ENCODE measurements around the gene PPP1R3C.

PPP1R3C gene

GRCh38 chr10:91629715-91630549 lies 2.9 kb downstream of the PPP1R3C start:
- no peak for DNase-seq

- DNase-seq = no peak
Observed at GRCh38 chr10:91628383-91628782, 4.5 kb downstream of the PPP1R3C start.

DNA sequence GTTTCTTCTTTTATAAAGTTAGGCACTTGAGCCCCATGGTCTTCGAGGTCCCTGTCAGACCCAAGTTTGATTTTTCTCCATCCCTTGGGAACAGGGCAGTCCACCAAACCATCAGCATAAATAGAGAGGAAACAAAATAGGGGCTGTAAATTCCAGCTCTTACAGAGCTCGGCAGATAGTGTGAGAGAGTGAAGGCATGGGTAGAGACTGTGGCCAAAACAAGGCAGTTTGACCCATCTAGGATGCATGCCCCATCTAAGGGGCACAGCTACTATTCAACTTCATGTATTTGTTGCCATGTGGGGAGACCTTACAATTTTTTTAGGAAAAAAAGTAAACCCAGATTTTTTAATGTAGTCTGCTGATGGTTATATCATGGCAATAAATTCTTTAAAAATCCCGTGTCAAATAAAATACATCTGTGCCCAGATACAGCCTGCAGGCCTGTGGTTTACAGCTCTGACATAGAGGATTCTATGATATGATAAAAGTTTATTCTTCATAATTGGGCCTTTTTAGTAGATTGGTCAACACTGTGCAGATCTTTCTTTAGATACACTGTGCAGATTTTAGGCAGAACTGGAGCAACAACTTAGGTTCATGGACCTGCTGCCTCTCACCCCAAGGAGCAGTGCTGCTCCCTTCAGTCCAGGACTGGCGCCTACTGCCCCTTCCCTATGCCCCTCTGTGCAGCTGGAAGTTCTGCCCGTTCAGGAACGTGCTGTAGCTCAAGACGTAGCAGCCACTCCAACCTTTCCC lies 5.3 kb downstream of the PPP1R3C start:
- no peak for DNase-seq

DNA sequence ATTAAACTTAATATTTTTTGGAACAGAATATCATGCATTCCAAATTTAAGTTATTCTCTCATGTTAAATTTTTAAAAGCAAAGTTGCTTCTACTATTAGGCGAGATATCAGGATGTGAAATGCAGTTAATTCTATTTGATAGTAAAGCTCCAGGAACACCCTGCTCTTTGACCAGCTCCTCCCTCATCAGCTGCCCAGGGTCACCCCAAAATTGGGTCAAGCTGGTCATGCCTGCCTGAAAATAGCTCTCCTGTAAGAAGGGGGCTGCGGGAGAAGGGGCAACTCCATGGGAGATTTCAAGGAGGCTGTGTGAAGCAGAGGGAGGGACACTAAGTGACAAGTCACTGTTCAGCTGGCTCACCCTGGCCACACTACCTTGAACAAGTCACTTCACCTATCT lies 5.9 kb downstream of the PPP1R3C start:
- DNase-seq = no peak

DNA sequence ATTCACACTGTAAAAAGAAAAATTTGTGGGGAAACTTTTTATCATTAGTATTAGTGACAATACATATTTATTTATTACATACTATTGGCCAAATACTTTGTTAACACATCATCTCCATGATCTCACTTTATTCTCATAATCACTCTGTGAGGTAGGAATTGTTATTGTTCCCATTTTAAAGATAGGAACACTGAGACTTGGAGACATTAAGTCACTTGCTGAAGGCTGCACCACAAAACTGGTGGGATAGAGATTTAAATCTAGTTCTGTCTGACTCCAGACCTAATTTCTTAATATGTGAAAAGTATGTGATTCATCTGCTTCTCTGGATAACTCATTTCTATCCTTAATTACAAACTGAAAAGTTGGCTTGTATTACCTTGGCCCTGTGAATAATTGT lies 8.2 kb downstream of the PPP1R3C start:
- DNase-seq = no peak

GRCh38 chr10:91622601-91623000 lies 10.3 kb downstream of the PPP1R3C start:
- no peak for DNase-seq

DNA sequence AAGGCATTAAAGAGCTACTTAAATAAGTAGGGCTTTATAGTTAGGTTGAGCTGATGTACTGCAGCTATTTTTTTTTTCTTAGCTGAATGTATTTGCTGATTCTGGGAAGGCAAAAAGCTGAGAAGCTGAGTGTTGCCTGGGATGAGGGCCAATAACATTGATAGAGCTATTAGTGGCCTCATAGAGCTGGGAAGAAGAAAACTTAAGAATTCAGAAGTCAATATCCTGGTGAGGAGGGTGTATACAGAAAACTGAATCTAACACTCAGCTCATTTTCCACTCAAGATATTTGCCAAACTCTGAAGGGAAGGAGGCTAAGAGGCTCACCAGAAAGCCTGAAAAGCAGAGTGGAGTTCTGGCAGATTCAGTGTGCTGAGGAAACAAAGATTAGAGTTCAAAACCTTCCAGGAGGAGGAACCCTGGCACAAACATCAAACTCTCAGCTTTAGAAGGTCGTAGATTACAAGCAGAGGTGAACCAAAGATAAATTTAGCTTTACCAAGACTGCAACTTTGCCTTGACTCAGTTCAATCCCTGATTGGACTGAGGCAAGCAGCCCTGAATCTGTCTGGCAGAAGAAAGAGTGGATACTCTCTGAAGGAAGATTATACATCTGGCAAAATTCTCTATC lies 11.3 kb downstream of the PPP1R3C start:
- no peak for DNase-seq

DNA sequence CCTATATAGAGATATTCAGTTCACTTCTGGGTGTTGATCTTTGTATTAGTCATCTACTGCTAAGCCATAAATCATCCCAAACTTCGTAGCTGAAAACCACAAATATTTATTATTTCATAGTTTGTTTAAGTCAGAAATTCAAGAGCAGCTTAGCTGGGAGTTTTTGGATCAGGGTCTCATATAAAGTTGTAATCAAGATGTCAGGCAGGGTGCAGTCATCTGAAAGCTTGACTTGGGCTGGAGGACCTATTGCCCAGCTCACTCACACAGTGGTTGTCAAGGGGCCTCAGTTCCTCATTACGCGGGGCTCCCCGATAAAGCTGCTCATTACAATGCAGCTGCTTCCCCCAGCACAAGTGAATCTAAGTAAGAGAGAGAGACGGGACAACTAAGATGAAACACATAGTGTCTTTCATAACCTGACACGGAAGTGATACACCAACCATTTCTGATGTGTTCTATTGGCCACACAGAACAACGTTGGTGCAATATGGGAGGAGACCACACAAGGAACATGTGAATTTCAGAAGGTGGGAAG lies 15.7 kb downstream of the PPP1R3C start:
- DNase-seq = no peak

DNA sequence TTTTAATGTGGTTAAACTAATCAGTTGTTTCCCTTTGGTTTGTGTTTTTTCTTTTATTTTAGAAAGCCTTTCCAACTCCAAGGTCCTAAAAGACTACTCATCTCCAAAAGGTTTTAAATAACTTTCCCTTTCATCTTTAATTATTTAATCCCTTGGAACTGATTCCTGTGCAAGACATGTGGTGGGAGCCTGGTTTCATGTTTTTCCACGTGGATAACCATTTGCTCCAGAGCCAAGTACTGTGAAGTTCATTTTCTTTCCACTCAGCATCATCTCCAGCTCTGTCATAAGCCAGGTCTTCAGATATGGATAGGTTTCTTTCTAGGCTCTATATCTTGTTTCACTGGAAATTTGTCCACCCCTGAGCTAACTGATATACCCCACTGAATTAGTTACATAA lies 16.7 kb downstream of the PPP1R3C start:
- DNase-seq = no peak

DNA sequence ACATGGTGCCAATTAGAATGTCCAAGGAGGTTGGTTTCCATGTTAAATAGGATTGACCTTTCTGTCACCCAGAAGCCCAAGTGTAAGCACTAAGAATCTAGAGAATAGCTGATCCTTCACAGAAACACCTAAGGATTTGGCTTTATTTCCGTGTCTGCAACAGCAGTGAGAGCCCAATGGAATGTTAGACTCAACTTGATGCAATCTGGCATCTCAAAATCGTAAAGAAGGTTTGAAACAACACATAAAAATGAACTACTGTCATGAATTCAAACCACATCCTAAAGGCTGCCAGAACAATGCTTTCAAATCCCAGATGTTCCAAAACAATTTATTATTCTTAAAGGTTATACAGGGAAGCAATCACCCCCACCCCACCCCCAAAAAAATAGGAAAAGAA lies 18.6 kb downstream of the PPP1R3C start:
- no peak for DNase-seq

- DNase-seq = no peak
Observed at GRCh38 chr10:91613411-91614187, 19.3 kb downstream of the PPP1R3C start.

GRCh38 chr10:91610919-91611318 lies 22.0 kb downstream of the PPP1R3C start:
- no peak for DNase-seq

DNA sequence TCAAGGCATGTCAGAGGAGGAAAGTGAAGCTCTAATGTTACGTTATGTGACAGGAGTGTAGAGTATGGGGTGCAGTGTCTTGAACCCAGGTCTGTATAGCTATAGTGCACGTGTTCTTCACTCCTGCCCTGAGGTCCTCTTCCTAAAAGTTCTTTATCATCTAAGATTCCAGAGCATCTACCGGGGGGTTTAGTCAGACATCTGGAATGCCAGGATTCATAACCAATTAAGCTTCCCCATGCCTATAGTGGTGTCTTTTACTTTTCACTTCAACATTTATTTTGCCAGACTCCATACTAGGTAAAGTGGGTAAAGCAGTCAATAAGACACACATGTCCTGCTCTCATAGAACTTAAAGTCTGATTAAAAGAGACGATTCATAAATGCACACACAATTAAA lies 22.4 kb downstream of the PPP1R3C start:
- no peak for DNase-seq

- no peak for DNase-seq
Observed at GRCh38 chr10:91607646-91608403, 25.0 kb downstream of the PPP1R3C start.

- DNase-seq = no peak
Observed at GRCh38 chr10:91605968-91606367, 26.9 kb downstream of the PPP1R3C start.

DNA sequence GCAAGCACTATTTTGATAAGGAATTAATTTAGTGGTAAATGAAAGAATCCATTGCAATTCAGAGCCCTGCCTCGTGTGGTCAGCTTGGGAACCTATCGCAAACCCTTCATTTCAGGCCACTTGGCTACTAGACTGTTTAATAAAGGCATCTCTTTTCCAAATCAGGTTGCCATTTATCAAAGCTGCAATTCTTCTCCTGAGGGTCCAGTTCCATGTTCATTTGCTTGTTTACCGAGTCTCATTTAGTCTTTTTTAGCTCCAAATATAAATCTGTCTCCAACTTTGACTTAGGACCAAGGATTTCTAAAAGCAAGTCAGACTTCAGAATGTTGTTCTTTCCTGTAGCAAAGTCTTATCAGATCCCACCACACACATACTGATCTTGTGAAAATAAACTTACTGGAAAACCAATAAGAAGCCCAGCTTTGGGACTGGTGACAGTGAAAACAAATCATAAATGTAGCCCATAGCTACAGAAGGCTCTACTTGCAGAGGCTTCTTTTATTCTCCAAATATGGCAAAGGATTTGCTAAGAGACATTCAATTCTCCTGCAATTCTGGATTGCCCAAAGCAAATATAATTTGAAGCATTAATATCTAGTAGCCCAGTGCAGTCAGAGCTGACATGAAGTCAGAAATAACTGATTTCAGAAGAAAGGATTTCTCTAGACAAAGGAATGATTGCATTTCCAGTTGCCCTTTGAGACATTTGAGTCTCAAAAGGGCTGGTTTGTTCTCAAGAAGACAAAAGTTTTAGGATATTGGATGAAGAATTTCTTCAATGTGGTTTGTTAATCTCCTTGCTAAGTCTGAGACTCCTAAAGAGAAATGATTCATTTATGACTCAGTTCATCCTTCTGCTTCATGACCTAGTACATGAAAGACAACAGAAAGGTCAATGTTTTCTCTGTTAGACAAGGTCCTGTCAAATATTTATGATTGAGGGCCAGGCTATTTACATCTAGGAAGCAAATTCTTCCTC lies 28.0 kb downstream of the PPP1R3C start:
- no peak for DNase-seq

DNA sequence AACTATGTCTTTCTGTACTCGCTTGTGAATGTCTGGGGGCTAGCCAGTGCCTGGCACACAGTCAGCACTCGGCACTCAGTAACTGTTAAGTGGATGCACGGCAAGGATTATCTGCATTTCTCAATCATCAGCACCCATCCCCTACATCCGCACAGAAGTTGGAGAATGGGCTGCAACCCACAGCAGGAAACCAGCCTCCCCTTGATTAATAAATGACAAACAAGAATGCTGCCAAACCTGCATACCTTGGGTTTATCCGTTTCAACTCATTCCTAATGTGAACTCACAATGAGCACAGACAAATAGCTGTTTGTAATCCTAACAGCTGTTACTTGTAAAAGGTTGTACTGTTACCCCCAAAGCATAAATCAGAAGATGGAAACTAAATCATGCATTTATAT lies 28.9 kb downstream of the PPP1R3C start:
- no peak for DNase-seq

- DNase-seq = no peak
Observed at GRCh38 chr10:91602868-91603568, 29.9 kb downstream of the PPP1R3C start.

- no peak for DNase-seq
Observed at GRCh38 chr10:91602449-91602848, 30.4 kb downstream of the PPP1R3C start.

- peak; percentile 5 for DNase-seq
Observed at GRCh38 chr10:91601212-91601611, 31.7 kb downstream of the PPP1R3C start.

Measured in hematopoietic multipotent progenitor cell treated with erythropoietin and hydrocortisone succinate and interleukin-3 and kit ligand, for 4 days (in vitro differentiated cells).